A549 (cell line): Measurements from ENCODE around the gene EXT2.

Source experiments
- CTCF ChIP-seq: fragments of >200 bp; sonication (Bioruptor Twin); formaldehyde crosslinking; IDR thresholded peaks from 3 replicates; pipeline ENCODE4 v1.5.1; 2016
- GATA3 ChIP-seq: IDR thresholded peaks from 2 replicates; pipeline ENCODE4 v1.6.1; 2012; ENCODE audit warnings: borderline replicate concordance
- POLR2A ChIP-seq: IDR thresholded peaks from 2 replicates; pipeline ENCODE4 v1.6.1; 2012; ENCODE audit warnings: mild to moderate bottlenecking, low read length
- REST ChIP-seq: fragments of 200-600 bp; sonication (generic); IDR thresholded peaks from 2 replicates; pipeline ENCODE4 v1.6.1; 2016; ENCODE audit warnings: antibody characterized with exemption, mild to moderate bottlenecking, moderate library complexity

GRCh38 chr11:44139565-44140330 is 44.3 kb downstream of the EXT2 start:
- TF ChIP-seq CTCF = no peak
- no peak for TF ChIP-seq POLR2A
- no peak for TF ChIP-seq GATA3
- no peak for TF ChIP-seq REST
